H9 (cell line): ENCODE measurements around the gene SIPA1. TPM values are rescaled to one million over a fixed set of nuclear protein-coding genes. Genes with fewer than 3 reads are reported as not detected.

Experiments used
- DNase-seq: peaks from one replicate; pipeline ENCODE4 v3.0.0-alpha.2; 2017
- H2AFZ ChIP-seq: one replicate; pipeline ENCODE4 v1.6.1; 2013; ENCODE audit warnings: mild to moderate bottlenecking, low read length, control low read depth, moderate library complexity
- H2AK5ac ChIP-seq: 2 replicates; pipeline ENCODE4 v1.6.1; 2013; ENCODE audit warnings: low read length, control low read depth, mixed read lengths; ENCODE audit not compliant: insufficient read length
- H2BK120ac ChIP-seq: one replicate; pipeline ENCODE4 v1.6.1; 2013; ENCODE audit warnings: low read depth, mild to moderate bottlenecking, low read length, control low read depth, inconsistent platforms; ENCODE audit not compliant: poor library complexity, severe bottlenecking
- H2BK12ac ChIP-seq: 2 replicates; pipeline ENCODE4 v1.6.1; 2013; ENCODE audit warnings: low read length, control low read depth, mixed read lengths, low read depth; ENCODE audit not compliant: insufficient read length
- H2BK15ac ChIP-seq: 2 replicates; pipeline ENCODE4 v1.6.1; 2013; ENCODE audit warnings: low read depth, low read length, control low read depth
- H2BK20ac ChIP-seq: one replicate; pipeline ENCODE4 v1.6.1; 2013; ENCODE audit warnings: low read depth, mild to moderate bottlenecking, low read length, control low read depth, inconsistent platforms; ENCODE audit not compliant: poor library complexity, severe bottlenecking
- H2BK5ac ChIP-seq: 2 replicates; pipeline ENCODE4 v1.6.1; 2013; ENCODE audit warnings: low read length, control low read depth, mixed read lengths; ENCODE audit not compliant: insufficient read length
- H3K14ac ChIP-seq: 2 replicates; pipeline ENCODE4 v1.6.1; 2013; ENCODE audit warnings: low read length, control low read depth; ENCODE audit not compliant: insufficient read depth
- H3K18ac ChIP-seq: 2 replicates; pipeline ENCODE4 v1.6.1; 2013; ENCODE audit warnings: low read depth, mild to moderate bottlenecking, mixed read lengths, low read length, control low read depth; ENCODE audit not compliant: insufficient read length
- H3K23ac ChIP-seq: 2 replicates; pipeline ENCODE4 v1.6.1; 2013; ENCODE audit warnings: low read length, control low read depth, mixed read lengths, low read depth; ENCODE audit not compliant: insufficient read length
- H3K23me2 ChIP-seq: 2 replicates; pipeline ENCODE4 v1.6.1; 2013; ENCODE audit warnings: low read depth, mild to moderate bottlenecking, mixed read lengths, low read length, control low read depth; ENCODE audit not compliant: insufficient read length, poor library complexity, severe bottlenecking
- H3K27ac ChIP-seq: 2 replicates; pipeline ENCODE4 v1.5.1; 2013; ENCODE audit warnings: low read length, control low read depth, mixed read lengths, low read depth; ENCODE audit not compliant: insufficient read length
- H3K27me3 ChIP-seq: 2 replicates; pipeline ENCODE4 v1.6.1; 2013; ENCODE audit warnings: low read length, control low read depth, inconsistent platforms; ENCODE audit not compliant: insufficient read depth
- H3K4ac ChIP-seq: 2 replicates; pipeline ENCODE4 v1.6.1; 2013; ENCODE audit warnings: low read depth, mild to moderate bottlenecking, control low read depth, inconsistent platforms, low read length, moderate library complexity
- H3K4me1 ChIP-seq: 2 replicates; pipeline ENCODE4 v1.6.1; 2013; ENCODE audit warnings: low read length, control low read depth, inconsistent platforms; ENCODE audit not compliant: insufficient read depth
- H3K4me2 ChIP-seq: 2 replicates; pipeline ENCODE4 v1.6.1; 2013; ENCODE audit warnings: low read length, control low read depth, mixed read lengths; ENCODE audit not compliant: insufficient read length, insufficient read depth
- H3K56ac ChIP-seq: 2 replicates; pipeline ENCODE4 v1.6.1; 2013; ENCODE audit warnings: low read depth, mild to moderate bottlenecking, mixed read lengths, low read length, control low read depth; ENCODE audit not compliant: insufficient read length
- H3K79me1 ChIP-seq: 2 replicates; pipeline ENCODE4 v1.6.1; 2013; ENCODE audit warnings: low read depth, mild to moderate bottlenecking, moderate library complexity, low read length, control low read depth, inconsistent platforms; ENCODE audit not compliant: insufficient read depth, poor library complexity, severe bottlenecking
- H3K79me2 ChIP-seq: 2 replicates; pipeline ENCODE4 v1.6.1; 2013; ENCODE audit warnings: low read length, control low read depth, inconsistent platforms; ENCODE audit not compliant: insufficient read depth
- H3K9ac ChIP-seq: 2 replicates; pipeline ENCODE4 v1.6.1; 2013; ENCODE audit warnings: low read length, control low read depth, mixed read lengths; ENCODE audit not compliant: insufficient read length; ENCODE audit errors: extremely low read depth
- H3K9me3 ChIP-seq: one replicate; pipeline ENCODE4 v1.6.1; 2013; ENCODE audit warnings: low read depth, low read length, inconsistent platforms; ENCODE audit not compliant: control insufficient read depth
- H3T11ph ChIP-seq: one replicate; pipeline ENCODE4 v1.6.1; 2013; ENCODE audit warnings: mild to moderate bottlenecking, low read length, control low read depth, inconsistent platforms
- H4K20me1 ChIP-seq: one replicate; pipeline ENCODE4 v1.6.1; 2013; ENCODE audit not compliant: control insufficient read depth, insufficient read length, insufficient read depth
- H4K5ac ChIP-seq: 2 replicates; pipeline ENCODE4 v1.6.1; 2013; ENCODE audit warnings: low read depth, mild to moderate bottlenecking, mixed read lengths, low read length, control low read depth; ENCODE audit not compliant: insufficient read length
- H4K8ac ChIP-seq: replicated peaks from 2 replicates; pipeline ENCODE4 v1.6.1; 2013; ENCODE audit warnings: low read length, control low read depth, mixed read lengths, low read depth; ENCODE audit not compliant: insufficient read length
- H4K91ac ChIP-seq: 2 replicates; pipeline ENCODE4 v1.6.1; 2013; ENCODE audit warnings: low read depth, mild to moderate bottlenecking, moderate library complexity, mixed read lengths, low read length, control low read depth; ENCODE audit not compliant: insufficient read length
- H3K27ac Mint-ChIP-seq, 3 experiments: 2 replicates in 2 of 3; 3 replicates in 1 of 3; pipeline ENCODE4 v1.8.0; 2020 to 2021; ENCODE audit warnings: mixed read lengths in 3 of 3, mild to moderate bottlenecking in 1 of 3, moderate library complexity in 1 of 3
- H3K27me3 Mint-ChIP-seq: 2 replicates; pipeline ENCODE4 v1.8.0; 2021; ENCODE audit warnings: low read depth, mild to moderate bottlenecking, moderate library complexity, mixed read lengths
- H3K36me3 Mint-ChIP-seq, 3 experiments: 2 replicates in 2 of 3; 3 replicates in 1 of 3; pipeline ENCODE4 v1.8.0; 2020 to 2021; ENCODE audit warnings: low read depth in 3 of 3, mixed read lengths in 3 of 3; ENCODE audit not compliant: insufficient read depth in 1 of 3
- H3K4me1 Mint-ChIP-seq, 2 experiments: 2 replicates each; pipeline ENCODE4 v1.8.0; 2020; ENCODE audit warnings: mixed read lengths in 2 of 2
- H3K4me3 Mint-ChIP-seq, 2 experiments: 2 replicates in 1 of 2; 3 replicates in 1 of 2; pipeline ENCODE4 v1.8.0; 2020 to 2021; ENCODE audit warnings: mild to moderate bottlenecking in 2 of 2, mixed read lengths in 2 of 2, moderate library complexity in 1 of 2
- H3K9me3 Mint-ChIP-seq, 2 experiments: 2 replicates in 1 of 2; 3 replicates in 1 of 2; pipeline ENCODE4 v1.8.0; 2020; ENCODE audit warnings: mild to moderate bottlenecking in 2 of 2, mixed read lengths in 2 of 2, moderate library complexity in 1 of 2
- WGBS: extraction: QIAGEN DNeasy Blood & Tissue Kit; methylation state at CpG from one replicate; pipeline ENCODE4 v1.1.7; 2013; ENCODE audit warnings: missing lambda C conversion rate, low lambda C conversion rate, mixed read lengths; ENCODE audit not compliant: insufficient read length; ENCODE audit errors: extremely low coverage; 5-methylcytosine and 5-hydroxymethylcytosine counted together
- long read RNA-seq: library from polyadenylated mRNA; unstranded; transcript quantifications from one replicate; pipeline ENCODE4 v2.0.0, GENCODE V29; 2020
- total RNA-seq: library from RNA; stranded (reverse); gene quantifications from 2 replicates; pipeline ENCODE4 v1.2.1, GENCODE V29; 2021
- TF ChIP-seq, protein P1 (sequence below): fragments of 200-600 bp; sonication (generic); conservative IDR thresholded peaks from 3 replicates; pipeline ENCODE4 v1.8.0; 2021; ENCODE audit warnings: antibody characterized with exemption, mild to moderate bottlenecking

Gene SIPA1, protein sequence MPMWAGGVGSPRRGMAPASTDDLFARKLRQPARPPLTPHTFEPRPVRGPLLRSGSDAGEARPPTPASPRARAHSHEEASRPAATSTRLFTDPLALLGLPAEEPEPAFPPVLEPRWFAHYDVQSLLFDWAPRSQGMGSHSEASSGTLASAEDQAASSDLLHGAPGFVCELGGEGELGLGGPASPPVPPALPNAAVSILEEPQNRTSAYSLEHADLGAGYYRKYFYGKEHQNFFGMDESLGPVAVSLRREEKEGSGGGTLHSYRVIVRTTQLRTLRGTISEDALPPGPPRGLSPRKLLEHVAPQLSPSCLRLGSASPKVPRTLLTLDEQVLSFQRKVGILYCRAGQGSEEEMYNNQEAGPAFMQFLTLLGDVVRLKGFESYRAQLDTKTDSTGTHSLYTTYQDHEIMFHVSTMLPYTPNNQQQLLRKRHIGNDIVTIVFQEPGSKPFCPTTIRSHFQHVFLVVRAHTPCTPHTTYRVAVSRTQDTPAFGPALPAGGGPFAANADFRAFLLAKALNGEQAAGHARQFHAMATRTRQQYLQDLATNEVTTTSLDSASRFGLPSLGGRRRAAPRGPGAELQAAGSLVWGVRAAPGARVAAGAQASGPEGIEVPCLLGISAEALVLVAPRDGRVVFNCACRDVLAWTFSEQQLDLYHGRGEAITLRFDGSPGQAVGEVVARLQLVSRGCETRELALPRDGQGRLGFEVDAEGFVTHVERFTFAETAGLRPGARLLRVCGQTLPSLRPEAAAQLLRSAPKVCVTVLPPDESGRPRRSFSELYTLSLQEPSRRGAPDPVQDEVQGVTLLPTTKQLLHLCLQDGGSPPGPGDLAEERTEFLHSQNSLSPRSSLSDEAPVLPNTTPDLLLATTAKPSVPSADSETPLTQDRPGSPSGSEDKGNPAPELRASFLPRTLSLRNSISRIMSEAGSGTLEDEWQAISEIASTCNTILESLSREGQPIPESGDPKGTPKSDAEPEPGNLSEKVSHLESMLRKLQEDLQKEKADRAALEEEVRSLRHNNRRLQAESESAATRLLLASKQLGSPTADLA
- total RNA-seq = 32.0 and 37.4 TPM in 2 replicates
- long read RNA-seq, partial matches to known transcripts = 42 of 69 reads
- long read RNA-seq, other reads (novel, unspliced or antisense) = 27 of 69 reads

DNA sequence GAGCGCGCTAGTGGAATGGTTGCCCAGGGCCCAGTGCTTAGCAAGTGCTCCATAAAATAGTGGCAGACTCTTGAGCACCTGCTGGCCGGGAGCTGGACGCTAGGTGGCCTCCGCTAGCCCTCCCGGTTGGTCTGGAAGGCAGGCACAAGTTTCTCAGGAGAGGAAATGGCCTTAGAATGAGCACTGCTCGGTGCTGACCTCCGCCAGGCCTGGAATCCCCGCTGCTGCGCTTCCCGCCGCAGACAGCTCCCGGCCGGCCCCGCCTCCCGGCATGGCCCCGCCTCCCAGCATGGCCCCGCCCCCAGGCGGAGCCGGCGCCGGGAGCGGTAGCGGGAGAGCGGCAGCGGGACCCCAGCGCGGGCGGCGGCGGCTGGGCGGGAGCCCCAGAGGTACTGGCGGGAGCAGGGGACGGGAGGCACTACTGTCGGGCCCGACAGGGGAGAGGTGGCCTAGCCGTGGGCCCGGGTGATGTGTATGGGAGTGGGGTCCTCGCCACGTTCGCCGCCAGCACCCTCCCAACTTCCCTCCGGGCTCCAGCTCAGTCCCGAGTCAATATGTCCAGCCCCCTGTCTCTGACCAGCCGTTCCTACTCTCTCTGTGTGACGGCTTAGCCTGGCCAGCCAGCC lies at the start of gene SIPA1:
TSS of gene SIPA1 (plus strand) at position 308 of the 626 bp plus-strand sequence. CDS start 2,821 bp downstream, outside the sequence.
- H3K36me3 Mint-ChIP-seq = peaks cover 16 to 23% (median 19%) of the 10 kb centered on the region in 3 experiments; a peak in 6 of 7 replicates
- H2AFZ ChIP-seq = no peak within 1 kb of the TSS
- no peaks in the 10 kb centered on the region; the same call in 1 of the 2 replicates for H3K4me1 ChIP-seq
- H2AK5ac ChIP-seq = no peak within 1 kb of the TSS
- H2BK20ac ChIP-seq = no peak within 1 kb of the TSS
- TF ChIP-seq, protein P1, sequence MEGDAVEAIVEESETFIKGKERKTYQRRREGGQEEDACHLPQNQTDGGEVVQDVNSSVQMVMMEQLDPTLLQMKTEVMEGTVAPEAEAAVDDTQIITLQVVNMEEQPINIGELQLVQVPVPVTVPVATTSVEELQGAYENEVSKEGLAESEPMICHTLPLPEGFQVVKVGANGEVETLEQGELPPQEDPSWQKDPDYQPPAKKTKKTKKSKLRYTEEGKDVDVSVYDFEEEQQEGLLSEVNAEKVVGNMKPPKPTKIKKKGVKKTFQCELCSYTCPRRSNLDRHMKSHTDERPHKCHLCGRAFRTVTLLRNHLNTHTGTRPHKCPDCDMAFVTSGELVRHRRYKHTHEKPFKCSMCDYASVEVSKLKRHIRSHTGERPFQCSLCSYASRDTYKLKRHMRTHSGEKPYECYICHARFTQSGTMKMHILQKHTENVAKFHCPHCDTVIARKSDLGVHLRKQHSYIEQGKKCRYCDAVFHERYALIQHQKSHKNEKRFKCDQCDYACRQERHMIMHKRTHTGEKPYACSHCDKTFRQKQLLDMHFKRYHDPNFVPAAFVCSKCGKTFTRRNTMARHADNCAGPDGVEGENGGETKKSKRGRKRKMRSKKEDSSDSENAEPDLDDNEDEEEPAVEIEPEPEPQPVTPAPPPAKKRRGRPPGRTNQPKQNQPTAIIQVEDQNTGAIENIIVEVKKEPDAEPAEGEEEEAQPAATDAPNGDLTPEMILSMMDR = peak; percentile 58
- H3K4me3 Mint-ChIP-seq = peak within 1 kb of the TSS; percentile 72 to 86
- DNase-seq = peak; percentile 96
- no peaks in the 10 kb centered on the region for H3K9me3 Mint-ChIP-seq
- no peak within 1 kb of the TSS for H3T11ph ChIP-seq
- no peak within 1 kb of the TSS for H2BK12ac ChIP-seq
- H4K5ac ChIP-seq = no peak within 1 kb of the TSS
- H3K79me2 ChIP-seq = no peaks in the 10 kb centered on the region
- no peak within 1 kb of the TSS for H3K18ac ChIP-seq
- peak within 1 kb of the TSS; percentile 64 for H3K4me2 ChIP-seq
- no peak within 1 kb of the TSS; the same call in 1 of the 2 replicates for H3K14ac ChIP-seq
- H4K20me1 ChIP-seq = no peaks in the 10 kb centered on the region
- no CpG with 5 or more reads among the region's 46 CpGs for WGBS
- H3K79me1 ChIP-seq = no peaks in the 10 kb centered on the region
- no peak within 1 kb of the TSS for H3K23ac ChIP-seq
- no peak within 1 kb of the TSS for H4K8ac ChIP-seq
- H3K4ac ChIP-seq = no peak within 1 kb of the TSS
- peak within 1 kb of the TSS; percentile 67 to 95 (median 91); a peak in 6 of 7 replicates for H3K27ac Mint-ChIP-seq
- H3K56ac ChIP-seq = no peak within 1 kb of the TSS
- no peak within 1 kb of the TSS for H2BK120ac ChIP-seq
- H3K23me2 ChIP-seq = peaks cover 13% of the 10 kb centered on the region
- no peak within 1 kb of the TSS for H2BK15ac ChIP-seq
- peak within 1 kb of the TSS; percentile 11 for H3K9ac ChIP-seq
- no peaks in the 10 kb centered on the region for H3K9me3 ChIP-seq
- H4K91ac ChIP-seq = no peak within 1 kb of the TSS
- no peaks in the 10 kb centered on the region for H3K27me3 Mint-ChIP-seq
- no peaks in the 10 kb centered on the region for H3K27me3 ChIP-seq
- no peak within 1 kb of the TSS for H3K27ac ChIP-seq
- H3K4me1 Mint-ChIP-seq = peaks cover 22 to 24% of the 10 kb centered on the region in 2 experiments
- H2BK5ac ChIP-seq = no peak within 1 kb of the TSS
